HUDEP-2 (cell line): ENCODE results near the gene CD151.
A peak's percentile ranks its signal among the peaks of the same experiment; 100 is the strongest.

Experiments used
- DNase-seq, 76 experiments: peaks; one replicate each; lab custom pipeline; 2025; ENCODE audit not compliant: unreplicated experiment in 76 of 76; lab: John Stamatoyannopoulos, UW

The CD151 gene

GRCh38 chr11:813072-813455 is 19.7 kb upstream of the CD151 start:
- no peak for DNase-seq

- DNase-seq, result peak in 2 of 76 experiments; percentile 20 to 22
Measured at GRCh38 chr11:813456-814096, 19.2 kb upstream of the CD151 start.

- no peak for DNase-seq
Measured at GRCh38 chr11:815675-816432, 16.9 kb upstream of the CD151 start.

GRCh38 chr11:816433-816779 is 16.3 kb upstream of the CD151 start:
- no peak for DNase-seq

- no peak for DNase-seq
Measured at GRCh38 chr11:818396-819128, 14.2 kb upstream of the CD151 start, which contains the start of gene PNPLA2. PNPLA2 (plus strand) TSS chr11:818914; CDS start chr11:819719, 805 bp downstream.

GRCh38 chr11:819129-819931 is 13.4 kb upstream of the CD151 start:
- peak in 70 of 76 experiments; percentile 28 to 94 (median 77) for DNase-seq

GRCh38 chr11:819943-820649 is 12.7 kb upstream of the CD151 start:
- peak in 73 of 76 experiments; percentile 40 to 94 (median 83) for DNase-seq

- peak in 4 of 76 experiments; percentile 19 to 26 (median 20) for DNase-seq
Measured at GRCh38 chr11:820655-821511, 11.9 kb upstream of the CD151 start.

- DNase-seq, result no peak
Measured at GRCh38 chr11:821512-822371, 11.0 kb upstream of the CD151 start.

- DNase-seq, result no peak
Measured at GRCh38 chr11:823441-824291, 9.1 kb upstream of the CD151 start.

- DNase-seq, result no peak
Measured at GRCh38 chr11:824292-824880, 8.4 kb upstream of the CD151 start.

- no peak for DNase-seq
Measured at GRCh38 chr11:824942-825341, 7.8 kb upstream of the CD151 start.

- no peak for DNase-seq
Measured at GRCh38 chr11:825366-826226, 7.2 kb upstream of the CD151 start.

GRCh38 chr11:826227-826621 is 6.5 kb upstream of the CD151 start:
- DNase-seq, result no peak

GRCh38 chr11:826836-827145 is 6.0 kb upstream of the CD151 start:
- no peak for DNase-seq

- DNase-seq, result no peak
Measured at GRCh38 chr11:827146-827896, 5.4 kb upstream of the CD151 start.
